SU-DHL-6 (cell line): ENCODE data around the gene SUSD6.
"Not testable (repeated sequence)": the region's sequence is repeated elsewhere in the genome, so short reads cannot be mapped to it uniquely, and the experiment has no call there.

Experiments used
- H2AFZ ChIP-seq: fragments of 200-600 bp; sonication (generic); 2 replicates; pipeline ENCODE4 v1.6.1; 2014; ENCODE audit warnings: low read depth, mild to moderate bottlenecking, moderate library complexity, mixed read lengths, antibody characterized with exemption, low read length; ENCODE audit not compliant: severe bottlenecking
- H3F3A ChIP-seq: fragments of 200-600 bp; shearing (Covaris generic); 2 replicates; pipeline ENCODE4 v1.6.0; 2016; ENCODE audit warnings: antibody characterized with exemption, mild to moderate bottlenecking; ENCODE audit not compliant: insufficient read depth
- H3K27ac ChIP-seq: fragments of 200-600 bp; sonication (generic); 2 replicates; pipeline ENCODE4 v1.5.1; 2016; ENCODE audit warnings: low read depth, mild to moderate bottlenecking, low read length, moderate library complexity, mixed read lengths
- H3K27me3 ChIP-seq: fragments of 200-600 bp; sonication (generic), shearing (Covaris generic); 2 replicates; pipeline ENCODE4 v1.6.0; 2014; ENCODE audit warnings: mild to moderate bottlenecking, low read length
- H3K36me3 ChIP-seq: fragments of 200-600 bp; sonication (generic); 2 replicates; pipeline ENCODE4 v1.6.1; 2014; ENCODE audit warnings: mild to moderate bottlenecking, low read length, mixed read lengths
- H3K4me2 ChIP-seq: fragments of 300-600, 200-600 bp; shearing (Covaris generic), sonication (generic); 2 replicates; pipeline ENCODE4 v1.6.0; 2014; ENCODE audit warnings: low read length, low read depth, mild to moderate bottlenecking; ENCODE audit not compliant: poor library complexity, severe bottlenecking
- H3K4me3 ChIP-seq: fragments of 200-600 bp; sonication (generic); 2 replicates; pipeline ENCODE4 v1.5.1; 2014; ENCODE audit warnings: antibody characterized with exemption, low read length, mild to moderate bottlenecking, mixed read lengths; ENCODE audit not compliant: insufficient read depth, poor library complexity, severe bottlenecking
- H3K79me2 ChIP-seq: fragments of 200-600 bp; sonication (generic); 2 replicates; pipeline ENCODE4 v1.6.1; 2014; ENCODE audit warnings: mild to moderate bottlenecking, low read length, moderate library complexity; ENCODE audit not compliant: insufficient read depth
- H3K9ac ChIP-seq: fragments of 200-600 bp; sonication (generic); 2 replicates; pipeline ENCODE4 v1.7.0; 2014; ENCODE audit warnings: mild to moderate bottlenecking, low read length
- H3K9me2 ChIP-seq: fragments of 200-600 bp; sonication (generic); replicated peaks from 2 replicates; pipeline ENCODE4 v1.6.1; 2014; ENCODE audit warnings: low read length; ENCODE audit not compliant: insufficient read depth
- H3K9me3 ChIP-seq: fragments of 200-600 bp; sonication (generic); 2 replicates; pipeline ENCODE4 v1.6.1; 2014; ENCODE audit warnings: low read length, mixed read lengths; ENCODE audit not compliant: insufficient read depth
- H4K20me1 ChIP-seq: fragments of 200-600 bp; sonication (generic); 2 replicates; pipeline ENCODE4 v1.6.1; 2014; ENCODE audit warnings: low read depth, mild to moderate bottlenecking, antibody characterized with exemption, low read length, moderate library complexity, mixed read lengths
- CTCF ChIP-seq: fragments of 200-600 bp; sonication (generic); IDR thresholded peaks from one replicate; pipeline ENCODE4 v1.5.1; 2017; ENCODE audit warnings: antibody characterized with exemption, mild to moderate bottlenecking, low read length, moderate library complexity; ENCODE audit not compliant: insufficient read depth, poor library complexity, severe bottlenecking
- EZH2phosphoT487 ChIP-seq: fragments of 200-600 bp; sonication (generic), shearing (Covaris generic); conservative IDR thresholded peaks from 2 replicates; pipeline ENCODE4 v1.6.1; 2018; ENCODE audit warnings: mild to moderate bottlenecking, antibody characterized with exemption, low read length, moderate library complexity, mixed read lengths

SUSD6 gene

GRCh38 chr14:69593018-69593677 lies 18.2 kb upstream of the SUSD6 start:
- TF ChIP-seq EZH2phosphoT487 (no peak), CTCF (no peak)
- H2AFZ ChIP-seq: no peak overlapping the region
- no peaks in the 10 kb centered on the region for H3K27me3 ChIP-seq
- H3F3A ChIP-seq: no peaks in the 10 kb centered on the region
- no peak overlapping the region for H3K4me3 ChIP-seq
- no peak overlapping the region for H3K27ac ChIP-seq
- H3K79me2 ChIP-seq: no peaks in the 10 kb centered on the region
- H3K4me2 ChIP-seq: no peak overlapping the region
- H3K36me3 ChIP-seq: no peaks in the 10 kb centered on the region
- no peak overlapping the region for H3K9ac ChIP-seq
- no peaks in the 10 kb centered on the region for H3K9me3 ChIP-seq
- H4K20me1 ChIP-seq: no peaks in the 10 kb centered on the region
- H3K9me2 ChIP-seq: no peaks in the 10 kb centered on the region

GRCh38 chr14:69594846-69595245 lies 16.6 kb upstream of the SUSD6 start:
- H3K9me3 ChIP-seq: no peaks in the 10 kb centered on the region
- H3F3A ChIP-seq: no peaks in the 10 kb centered on the region
- TF ChIP-seq CTCF (no peak), EZH2phosphoT487 (no peak)
- no peaks in the 10 kb centered on the region for H3K79me2 ChIP-seq
- no peaks in the 10 kb centered on the region for H3K9me2 ChIP-seq
- H2AFZ ChIP-seq: no peak overlapping the region
- H3K27me3 ChIP-seq: no peaks in the 10 kb centered on the region
- no peak overlapping the region for H3K4me3 ChIP-seq
- H3K36me3 ChIP-seq: no peaks in the 10 kb centered on the region
- H3K9ac ChIP-seq: no peak overlapping the region
- no peaks in the 10 kb centered on the region for H4K20me1 ChIP-seq
- H3K27ac ChIP-seq: no peak overlapping the region
- no peak overlapping the region for H3K4me2 ChIP-seq

- no peaks in the 10 kb centered on the region for H4K20me1 ChIP-seq
- H3K9me2 ChIP-seq: no peaks in the 10 kb centered on the region
- H3K27me3 ChIP-seq: no peaks in the 10 kb centered on the region
- H3K9me3 ChIP-seq: no peaks in the 10 kb centered on the region
- TF ChIP-seq CTCF (no peak), EZH2phosphoT487 (no peak)
- no peak overlapping the region for H3K27ac ChIP-seq
- H3K36me3 ChIP-seq: no peaks in the 10 kb centered on the region
- H3K79me2 ChIP-seq: no peaks in the 10 kb centered on the region
- no peak overlapping the region for H3K4me3 ChIP-seq
- no peak overlapping the region for H3K4me2 ChIP-seq
- no peak overlapping the region for H3K9ac ChIP-seq
- H3F3A ChIP-seq: no peaks in the 10 kb centered on the region
- H2AFZ ChIP-seq: no peak overlapping the region
Observed at GRCh38 chr14:69595336-69595735, 16.1 kb upstream of the SUSD6 start.

- not testable (repeated sequence) for H3K27me3 ChIP-seq, H3K27ac ChIP-seq, H3F3A ChIP-seq
Observed at GRCh38 chr14:69599431-69599830, 12.0 kb upstream of the SUSD6 start.

More at GRCh38 chr14:69599431-69599830, 12.0 kb upstream of the SUSD6 start:
- H3K79me2 ChIP-seq, H3K9me3 ChIP-seq, H3K4me3 ChIP-seq, H3K9ac ChIP-seq, H2AFZ ChIP-seq, H3K4me2 ChIP-seq, H3K9me2 ChIP-seq, H3K36me3 ChIP-seq, H4K20me1 ChIP-seq: not testable (repeated sequence)
